AG04449 (cell line): ENCODE results near the gene RBFOX2.

Source experiments
- CTCF ChIA-PET: fragments of 350-600 bp; formaldehyde crosslinking; extraction: SDS; loops from one replicate; lab custom pipeline; 2021; ENCODE audit warnings: antibody characterized with exemption; lab: Yijun Ruan, JAX
- POLR2A ChIA-PET: fragments of 400-600, 350-600 bp; formaldehyde crosslinking; extraction: SDS; loops from one replicate; lab custom pipeline; 2020; ENCODE audit warnings: antibody characterized with exemption, inconsistent platforms; lab: Yijun Ruan, JAX
- DNase-seq: peaks from one replicate; pipeline ENCODE4 v3.0.0-alpha.2; 2010; ENCODE audit warnings: low read depth, low spot score
- H3K4me3 ChIP-seq: 2 replicates; pipeline ENCODE4 v1.5.1; 2011; ENCODE audit warnings: low read depth, mild to moderate bottlenecking, control low read depth, low read length
- TF ChIP-seq, protein P1 (sequence below): IDR thresholded peaks from one replicate; pipeline ENCODE4 v1.5.1; 2011; ENCODE audit warnings: mild to moderate bottlenecking, moderate library complexity, low read length, control low read depth, inconsistent platforms; ENCODE audit not compliant: insufficient read depth; ENCODE audit errors: missing control alignments

The RBFOX2 gene

GRCh38 chr22:36015155-36015810 is 13.3 kb downstream of the RBFOX2 start:
- ChIA-PET POLR2A (interaction anchor here (0.5 to 1.3 kb wide), 4 partner anchors 9 to 38 kb away, joined by 3 read pairs; no protein-coding TSS in a partner anchor), CTCF (interaction anchor here (0.9 to 7.3 kb wide), 9 partner anchors 11 to 165 kb away, joined by 3 to 56 read pairs (median 4); partner anchors contain the start of gene RBFOX2)
- H3K4me3 ChIP-seq: no peak overlapping the region
- TF ChIP-seq, protein P1, sequence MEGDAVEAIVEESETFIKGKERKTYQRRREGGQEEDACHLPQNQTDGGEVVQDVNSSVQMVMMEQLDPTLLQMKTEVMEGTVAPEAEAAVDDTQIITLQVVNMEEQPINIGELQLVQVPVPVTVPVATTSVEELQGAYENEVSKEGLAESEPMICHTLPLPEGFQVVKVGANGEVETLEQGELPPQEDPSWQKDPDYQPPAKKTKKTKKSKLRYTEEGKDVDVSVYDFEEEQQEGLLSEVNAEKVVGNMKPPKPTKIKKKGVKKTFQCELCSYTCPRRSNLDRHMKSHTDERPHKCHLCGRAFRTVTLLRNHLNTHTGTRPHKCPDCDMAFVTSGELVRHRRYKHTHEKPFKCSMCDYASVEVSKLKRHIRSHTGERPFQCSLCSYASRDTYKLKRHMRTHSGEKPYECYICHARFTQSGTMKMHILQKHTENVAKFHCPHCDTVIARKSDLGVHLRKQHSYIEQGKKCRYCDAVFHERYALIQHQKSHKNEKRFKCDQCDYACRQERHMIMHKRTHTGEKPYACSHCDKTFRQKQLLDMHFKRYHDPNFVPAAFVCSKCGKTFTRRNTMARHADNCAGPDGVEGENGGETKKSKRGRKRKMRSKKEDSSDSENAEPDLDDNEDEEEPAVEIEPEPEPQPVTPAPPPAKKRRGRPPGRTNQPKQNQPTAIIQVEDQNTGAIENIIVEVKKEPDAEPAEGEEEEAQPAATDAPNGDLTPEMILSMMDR: no peak
- DNase-seq: no peak

- H3K4me3 ChIP-seq: no peak overlapping the region
- CTCF ChIA-PET: interaction anchor here (1.1 to 7.3 kb wide), 6 partner anchors 12 to 110 kb away, joined by 3 to 56 read pairs (median 6); partner anchors contain the start of gene RBFOX2
- TF ChIP-seq, protein P1: no peak
- POLR2A ChIA-PET: interaction anchor here (0.8 to 1.3 kb wide), 2 partner anchors 18 to 37 kb away, joined by 3 read pairs; no protein-coding TSS in a partner anchor
- DNase-seq: no peak
These were observed 14.0 kb downstream of the RBFOX2 start for GRCh38 chr22:36014546-36015074.

DNA sequence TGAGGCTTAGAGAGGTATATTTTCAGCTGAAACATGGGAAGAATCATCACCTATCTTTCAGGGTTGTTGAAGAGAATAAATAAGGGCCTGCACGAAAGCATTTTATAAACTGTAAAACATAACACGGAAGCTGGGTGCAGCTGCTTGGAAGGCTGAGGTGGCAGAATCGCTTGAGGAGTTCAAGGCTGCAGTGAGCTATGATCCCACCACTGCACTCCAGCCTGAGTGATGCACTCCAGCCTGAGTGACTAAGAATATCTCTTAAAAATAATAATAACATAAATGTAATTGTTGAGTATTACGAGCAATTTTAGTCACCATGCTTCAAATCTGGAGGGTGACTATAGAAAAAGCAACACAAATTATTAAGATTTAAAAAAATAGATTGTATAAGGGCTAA is 16.3 kb downstream of the RBFOX2 start:
- no peak overlapping the region for H3K4me3 ChIP-seq
- no peak for DNase-seq
- ChIA-PET POLR2A (no interaction called here), CTCF (interaction anchor here (1.4 to 2.0 kb wide), 2 partner anchors 12 to 85 kb away, joined by 3 to 9 read pairs; no protein-coding TSS in a partner anchor)
- TF ChIP-seq, protein P1: no peak

- DNase-seq: no peak
- TF ChIP-seq, protein P1: no peak
- POLR2A ChIA-PET: no interaction called here
- CTCF ChIA-PET: interaction anchor here (1.4 to 2.0 kb wide), 3 partner anchors 11 to 83 kb away, joined by 3 to 11 read pairs (median 9); no protein-coding TSS in a partner anchor
- no peak overlapping the region for H3K4me3 ChIP-seq
These were observed 17.7 kb downstream of the RBFOX2 start for GRCh38 chr22:36010882-36011281.

DNA sequence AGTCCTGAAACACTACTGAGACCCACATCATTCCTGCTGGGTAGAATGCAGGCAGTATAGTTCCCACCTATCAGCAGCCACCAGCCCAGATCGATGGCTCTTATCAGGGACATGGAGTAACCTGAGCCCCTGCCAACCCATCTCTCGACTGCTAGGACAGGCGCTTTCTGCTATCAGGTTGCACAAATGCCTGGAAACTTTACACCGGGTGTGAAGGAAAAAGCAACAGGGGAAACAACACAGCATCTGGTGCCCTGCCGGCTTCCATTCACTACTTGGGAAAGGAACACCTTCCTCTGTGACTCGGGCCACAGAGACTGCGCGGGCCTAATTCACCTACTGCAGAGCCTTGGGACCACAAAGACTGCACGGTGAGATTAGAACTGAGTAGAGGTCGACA is 18.5 kb downstream of the RBFOX2 start:
- POLR2A ChIA-PET: no interaction called here
- CTCF ChIA-PET: no interaction called here
- H3K4me3 ChIP-seq: no peak overlapping the region
- no peak for DNase-seq
- TF ChIP-seq, protein P1: no peak

DNA sequence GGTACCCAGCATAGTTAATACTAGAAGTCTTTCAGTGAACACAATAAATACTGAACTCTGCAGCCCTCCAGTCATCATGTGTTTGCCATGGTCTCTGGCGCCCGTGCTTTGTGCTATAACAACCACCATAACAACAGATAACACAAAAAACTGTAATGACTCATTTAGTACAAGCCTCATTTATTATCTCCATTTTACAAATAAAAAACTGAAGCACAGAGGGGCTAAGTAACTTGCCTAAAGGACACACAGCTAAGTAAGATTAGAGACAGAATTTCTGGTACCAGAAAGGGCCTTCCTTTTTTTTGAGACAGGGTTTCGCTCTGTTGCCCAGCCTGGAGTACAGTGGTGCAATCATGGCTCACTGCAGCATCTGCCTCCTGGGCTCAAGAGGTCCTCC is 19.5 kb downstream of the RBFOX2 start:
- CTCF ChIA-PET: no interaction called here

More for the DNA sequence above, 19.5 kb downstream of the RBFOX2 start:
- TF ChIP-seq, protein P1: no peak
- POLR2A ChIA-PET: interaction anchor here (0.6 kb wide), 1 partner anchor 52 kb away, joined by 3 read pairs; no protein-coding TSS in a partner anchor
- DNase-seq: no peak
- H3K4me3 ChIP-seq: no peak overlapping the region
